Measurements from ENCODE around the gene SMIM35.

DNA sequence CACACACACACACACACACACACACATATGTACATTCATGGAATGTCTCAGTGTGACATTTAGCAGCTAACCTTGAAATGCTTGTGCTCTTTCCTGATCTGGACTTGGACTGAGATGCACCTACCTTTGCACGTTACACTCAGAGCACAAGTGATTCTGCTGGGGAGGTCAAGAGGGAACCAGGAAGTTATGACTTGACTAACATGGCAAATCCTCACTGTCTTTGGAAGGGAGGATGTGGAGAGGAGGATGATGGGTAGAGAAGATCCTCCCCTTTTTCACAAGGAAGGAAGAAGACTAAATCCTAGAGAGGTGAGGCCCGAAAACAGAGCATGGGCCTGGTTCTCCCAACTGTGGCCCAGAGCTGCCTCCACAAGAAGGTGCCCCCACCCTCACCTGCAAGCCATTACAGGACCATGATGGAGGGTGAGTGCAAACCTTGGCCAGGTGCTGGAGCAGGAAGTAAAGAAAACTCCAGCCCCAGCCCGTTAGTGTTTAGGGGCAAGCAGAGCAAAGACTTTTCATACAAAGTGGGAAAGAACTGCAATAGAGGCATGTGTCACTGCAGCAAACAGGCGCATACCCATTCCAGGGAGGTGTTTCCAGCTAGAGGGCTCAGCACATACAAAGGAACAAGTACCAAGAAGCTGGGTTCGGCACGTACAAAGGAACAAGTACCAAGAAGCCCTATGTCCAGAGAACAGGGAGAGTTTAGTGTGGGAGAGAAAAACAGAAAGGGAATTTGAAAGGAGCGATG is 39.5 kb upstream of the SMIM35 start:
- TF ChIP-seq CBFB (CRISPR knock-in tag; IDR thresholded peaks at IDR 0.05; ENCODE audit: low read depth) = no peak
- TF ChIP-seq, protein P1, sequence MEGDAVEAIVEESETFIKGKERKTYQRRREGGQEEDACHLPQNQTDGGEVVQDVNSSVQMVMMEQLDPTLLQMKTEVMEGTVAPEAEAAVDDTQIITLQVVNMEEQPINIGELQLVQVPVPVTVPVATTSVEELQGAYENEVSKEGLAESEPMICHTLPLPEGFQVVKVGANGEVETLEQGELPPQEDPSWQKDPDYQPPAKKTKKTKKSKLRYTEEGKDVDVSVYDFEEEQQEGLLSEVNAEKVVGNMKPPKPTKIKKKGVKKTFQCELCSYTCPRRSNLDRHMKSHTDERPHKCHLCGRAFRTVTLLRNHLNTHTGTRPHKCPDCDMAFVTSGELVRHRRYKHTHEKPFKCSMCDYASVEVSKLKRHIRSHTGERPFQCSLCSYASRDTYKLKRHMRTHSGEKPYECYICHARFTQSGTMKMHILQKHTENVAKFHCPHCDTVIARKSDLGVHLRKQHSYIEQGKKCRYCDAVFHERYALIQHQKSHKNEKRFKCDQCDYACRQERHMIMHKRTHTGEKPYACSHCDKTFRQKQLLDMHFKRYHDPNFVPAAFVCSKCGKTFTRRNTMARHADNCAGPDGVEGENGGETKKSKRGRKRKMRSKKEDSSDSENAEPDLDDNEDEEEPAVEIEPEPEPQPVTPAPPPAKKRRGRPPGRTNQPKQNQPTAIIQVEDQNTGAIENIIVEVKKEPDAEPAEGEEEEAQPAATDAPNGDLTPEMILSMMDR (IDR thresholded peaks at IDR 0.05) = no peak
- TF ChIP-seq, protein P2, sequence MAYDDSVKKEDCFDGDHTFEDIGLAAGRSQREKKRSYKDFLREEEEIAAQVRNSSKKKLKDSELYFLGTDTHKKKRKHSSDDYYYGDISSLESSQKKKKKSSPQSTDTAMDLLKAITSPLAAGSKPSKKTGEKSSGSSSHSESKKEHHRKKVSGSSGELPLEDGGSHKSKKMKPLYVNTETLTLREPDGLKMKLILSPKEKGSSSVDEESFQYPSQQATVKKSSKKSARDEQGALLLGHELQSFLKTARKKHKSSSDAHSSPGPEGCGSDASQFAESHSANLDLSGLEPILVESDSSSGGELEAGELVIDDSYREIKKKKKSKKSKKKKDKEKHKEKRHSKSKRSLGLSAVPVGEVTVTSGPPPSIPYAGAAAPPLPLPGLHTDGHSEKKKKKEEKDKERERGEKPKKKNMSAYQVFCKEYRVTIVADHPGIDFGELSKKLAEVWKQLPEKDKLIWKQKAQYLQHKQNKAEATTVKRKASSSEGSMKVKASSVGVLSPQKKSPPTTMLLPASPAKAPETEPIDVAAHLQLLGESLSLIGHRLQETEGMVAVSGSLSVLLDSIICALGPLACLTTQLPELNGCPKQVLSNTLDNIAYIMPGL (CRISPR knock-in tag; IDR thresholded peaks at IDR 0.05) = no peak
- TF ChIP-seq, protein P3, sequence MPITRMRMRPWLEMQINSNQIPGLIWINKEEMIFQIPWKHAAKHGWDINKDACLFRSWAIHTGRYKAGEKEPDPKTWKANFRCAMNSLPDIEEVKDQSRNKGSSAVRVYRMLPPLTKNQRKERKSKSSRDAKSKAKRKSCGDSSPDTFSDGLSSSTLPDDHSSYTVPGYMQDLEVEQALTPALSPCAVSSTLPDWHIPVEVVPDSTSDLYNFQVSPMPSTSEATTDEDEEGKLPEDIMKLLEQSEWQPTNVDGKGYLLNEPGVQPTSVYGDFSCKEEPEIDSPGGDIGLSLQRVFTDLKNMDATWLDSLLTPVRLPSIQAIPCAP (CRISPR knock-in tag; IDR thresholded peaks at IDR 0.05) = no peak
- TF ChIP-seq, protein P4, sequence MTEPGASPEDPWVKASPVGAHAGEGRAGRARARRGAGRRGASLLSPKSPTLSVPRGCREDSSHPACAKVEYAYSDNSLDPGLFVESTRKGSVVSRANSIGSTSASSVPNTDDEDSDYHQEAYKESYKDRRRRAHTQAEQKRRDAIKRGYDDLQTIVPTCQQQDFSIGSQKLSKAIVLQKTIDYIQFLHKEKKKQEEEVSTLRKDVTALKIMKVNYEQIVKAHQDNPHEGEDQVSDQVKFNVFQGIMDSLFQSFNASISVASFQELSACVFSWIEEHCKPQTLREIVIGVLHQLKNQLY (CRISPR knock-in tag; IDR thresholded peaks at IDR 0.05) = no peak
- TF ChIP-seq, protein P5, sequence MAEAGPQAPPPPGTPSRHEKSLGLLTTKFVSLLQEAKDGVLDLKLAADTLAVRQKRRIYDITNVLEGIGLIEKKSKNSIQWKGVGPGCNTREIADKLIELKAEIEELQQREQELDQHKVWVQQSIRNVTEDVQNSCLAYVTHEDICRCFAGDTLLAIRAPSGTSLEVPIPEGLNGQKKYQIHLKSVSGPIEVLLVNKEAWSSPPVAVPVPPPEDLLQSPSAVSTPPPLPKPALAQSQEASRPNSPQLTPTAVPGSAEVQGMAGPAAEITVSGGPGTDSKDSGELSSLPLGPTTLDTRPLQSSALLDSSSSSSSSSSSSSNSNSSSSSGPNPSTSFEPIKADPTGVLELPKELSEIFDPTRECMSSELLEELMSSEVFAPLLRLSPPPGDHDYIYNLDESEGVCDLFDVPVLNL (CRISPR knock-in tag; IDR thresholded peaks at IDR 0.05; ENCODE audit: borderline replicate concordance, low read depth) = no peak
